Forelimb muscle (tissue), 1 donor: Measurements from ENCODE around the gene CNGA3. TPM values are rescaled to one million over a fixed set of nuclear protein-coding genes. Genes with fewer than 3 reads are reported as not detected.

Experiments used
- DNase-seq: peaks from one replicate; pipeline ENCODE4 v3.0.0-alpha.2; 2013; ENCODE audit warnings: low read depth
- polyA plus RNA-seq: library from polyadenylated mRNA; unstranded; fragments of 120-200 nt; gene quantifications from one replicate; pipeline ENCODE4 v1.2.1, GENCODE V29; 2013; ENCODE audit not compliant: insufficient read length

The CNGA3 gene
- polyA plus RNA-seq, 1 donor: 0.66 TPM

GRCh38 chr2:98327776-98328175, 18.5 kb upstream of the CNGA3 start:
- no peak for DNase-seq

DNA sequence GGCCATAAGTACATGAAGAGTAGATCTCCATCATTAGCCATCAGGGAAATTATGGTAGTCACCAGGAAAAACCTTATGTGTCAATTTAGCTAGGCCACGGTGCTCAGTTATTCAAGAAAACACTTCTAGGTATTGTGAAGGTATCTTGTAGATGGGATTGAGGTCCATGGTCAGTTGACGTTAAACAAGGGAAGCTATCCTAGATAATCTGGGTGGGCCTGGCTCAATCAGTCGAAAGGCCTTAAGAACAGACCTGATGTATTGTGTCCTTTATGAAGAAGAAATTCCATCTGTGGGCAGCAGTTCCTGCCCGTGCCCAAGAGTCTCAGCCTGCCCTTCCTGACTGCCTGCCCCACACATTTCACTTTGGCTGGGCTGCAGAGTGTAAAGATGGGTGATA, 16.7 kb upstream of the CNGA3 start:
- DNase-seq: no peak

- no peak for DNase-seq
Observed at GRCh38 chr2:98332989-98333388, 13.3 kb upstream of the CNGA3 start.

DNA sequence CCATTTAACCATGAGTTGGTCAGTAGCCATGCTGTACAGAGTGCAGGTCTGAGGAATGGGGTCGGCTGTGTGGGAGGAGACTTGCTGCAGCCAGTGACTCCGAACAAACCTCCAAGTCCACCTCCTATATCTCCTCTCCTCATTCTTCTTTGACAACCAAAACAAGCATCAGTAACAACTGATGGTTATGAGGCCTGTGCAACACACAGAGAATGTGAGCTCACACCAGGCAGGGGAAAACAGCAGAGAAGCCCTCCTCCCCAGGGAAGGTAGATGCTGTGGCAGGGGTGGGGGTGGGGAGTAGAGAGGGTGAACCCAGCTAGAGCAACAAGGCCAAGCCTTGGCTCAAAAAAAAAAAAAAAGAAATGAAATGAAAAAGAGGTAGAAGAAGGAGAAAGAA, 12.3 kb upstream of the CNGA3 start:
- DNase-seq: no peak

- no peak for DNase-seq
Observed at GRCh38 chr2:98334439-98335078, 11.7 kb upstream of the CNGA3 start.

GRCh38 chr2:98335271-98335670, 11.0 kb upstream of the CNGA3 start:
- DNase-seq: no peak

- no peak for DNase-seq
Observed at GRCh38 chr2:98341241-98341640, 5.0 kb upstream of the CNGA3 start.

DNA sequence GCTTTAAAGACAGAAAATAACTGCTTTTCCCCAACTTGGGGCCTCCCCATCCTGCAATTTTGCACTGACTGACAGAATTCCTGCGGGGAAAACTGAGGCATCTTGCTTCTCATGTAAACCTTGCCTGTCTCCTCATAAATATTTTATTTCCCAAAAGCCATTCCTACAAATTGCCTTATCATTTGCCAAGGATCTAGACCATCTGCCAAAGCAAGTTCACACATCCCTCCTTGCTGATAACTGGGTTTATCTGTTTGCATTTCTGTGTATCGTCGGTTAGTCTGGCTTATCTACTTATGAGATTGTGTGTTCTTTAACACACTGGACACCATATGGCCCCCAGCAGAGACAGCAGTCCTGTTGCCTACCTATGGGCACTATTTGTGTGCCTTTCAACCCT, 3.0 kb upstream of the CNGA3 start:
- DNase-seq: no peak

DNA sequence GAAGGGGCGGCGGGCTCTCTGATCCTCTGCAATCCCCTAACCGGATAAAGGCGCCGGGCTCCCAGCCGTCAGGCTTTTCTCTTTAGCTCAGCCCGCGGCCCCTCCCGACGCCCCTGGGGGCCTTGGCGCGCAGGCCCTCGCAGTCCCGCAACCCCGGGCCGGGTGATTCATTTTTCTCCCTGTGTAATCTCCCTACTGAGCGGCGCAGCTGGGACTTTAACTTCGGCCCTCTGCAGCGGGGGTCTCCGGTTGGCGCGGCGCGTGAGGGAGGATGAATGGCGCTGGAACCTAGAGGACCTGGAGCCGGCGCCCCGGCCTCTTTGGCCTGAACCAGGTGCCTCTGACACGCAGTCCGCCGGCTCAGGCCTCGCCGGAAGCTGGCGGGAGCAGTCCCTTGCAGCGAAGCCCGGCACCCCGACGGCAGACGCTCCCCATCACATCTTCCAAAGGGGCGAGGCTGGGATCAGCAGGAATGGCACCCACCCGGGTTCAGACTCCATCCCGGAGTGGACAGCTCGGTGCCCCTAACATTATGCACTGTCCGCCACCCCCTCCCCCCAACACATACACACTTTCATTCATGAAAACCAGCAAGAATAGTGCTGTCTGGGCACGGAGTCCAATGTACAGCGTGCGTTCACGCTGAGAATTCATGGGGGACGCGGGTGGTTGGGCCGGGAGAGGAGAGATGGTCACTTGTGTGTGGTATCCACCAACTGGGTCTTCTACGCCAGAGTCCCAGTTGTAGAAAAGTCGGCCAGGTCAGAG, 1.2 kb downstream of the CNGA3 start:
- DNase-seq: no peak

GRCh38 chr2:98348066-98348561, 1.9 kb downstream of the CNGA3 start:
- no peak for DNase-seq

DNA sequence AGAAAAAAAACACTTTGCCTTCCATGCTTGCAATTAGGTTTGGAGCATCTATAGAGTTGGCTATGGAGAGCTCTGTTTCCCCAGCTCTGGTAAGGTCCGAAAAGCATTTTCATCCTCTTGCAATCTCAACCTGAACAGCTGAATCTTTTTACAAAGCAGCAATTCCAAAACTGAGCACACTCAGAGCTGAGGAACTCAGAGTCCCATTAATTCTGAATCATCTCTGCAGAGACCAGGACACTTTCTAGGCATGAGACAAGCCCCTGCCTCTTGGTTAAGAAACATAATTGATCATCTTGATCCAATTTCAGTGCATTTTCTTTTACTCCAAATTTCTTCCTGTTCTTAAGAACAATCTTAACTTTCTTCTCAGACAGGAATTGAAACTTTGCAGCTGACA, 4.2 kb downstream of the CNGA3 start:
- no peak for DNase-seq

DNA sequence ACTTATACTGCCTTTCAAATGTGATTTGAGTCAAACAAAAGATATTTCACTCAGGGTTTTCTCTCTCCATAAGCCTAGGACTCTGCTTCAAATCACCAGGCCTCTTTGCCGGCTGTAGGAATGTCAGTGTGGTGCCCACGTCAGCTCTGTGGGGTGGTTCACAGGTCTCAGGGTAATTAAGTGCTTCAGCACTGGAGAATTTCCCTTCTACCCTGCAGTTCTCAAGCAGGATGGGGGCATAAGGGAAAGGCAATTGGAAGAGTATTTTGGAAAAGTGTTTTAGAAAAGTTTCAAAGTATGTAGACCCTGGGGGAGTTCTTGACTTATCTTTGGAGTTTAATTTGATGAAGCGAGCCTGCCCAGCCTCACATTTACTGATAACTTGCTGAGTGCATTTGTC, 9.6 kb downstream of the CNGA3 start:
- DNase-seq: no peak

DNA sequence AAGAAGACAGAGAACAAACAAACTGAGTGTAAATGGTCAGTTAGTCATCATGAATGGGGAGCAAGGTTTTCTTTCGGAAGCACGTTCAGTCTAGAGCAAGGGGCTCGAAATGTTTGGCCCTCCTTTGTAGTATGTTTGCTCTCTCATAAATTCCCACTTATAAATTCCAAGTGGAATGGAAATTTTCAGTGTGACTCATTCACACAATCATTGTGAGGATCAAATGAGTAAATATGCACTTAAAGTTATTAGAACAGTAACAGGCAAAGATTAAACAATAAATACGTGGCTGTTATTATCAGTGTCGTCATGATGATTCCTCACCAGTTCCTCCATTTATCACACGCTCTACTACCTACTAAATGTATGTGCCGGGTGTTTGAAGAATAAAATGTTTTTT, 10.5 kb downstream of the CNGA3 start:
- no peak for DNase-seq

DNA sequence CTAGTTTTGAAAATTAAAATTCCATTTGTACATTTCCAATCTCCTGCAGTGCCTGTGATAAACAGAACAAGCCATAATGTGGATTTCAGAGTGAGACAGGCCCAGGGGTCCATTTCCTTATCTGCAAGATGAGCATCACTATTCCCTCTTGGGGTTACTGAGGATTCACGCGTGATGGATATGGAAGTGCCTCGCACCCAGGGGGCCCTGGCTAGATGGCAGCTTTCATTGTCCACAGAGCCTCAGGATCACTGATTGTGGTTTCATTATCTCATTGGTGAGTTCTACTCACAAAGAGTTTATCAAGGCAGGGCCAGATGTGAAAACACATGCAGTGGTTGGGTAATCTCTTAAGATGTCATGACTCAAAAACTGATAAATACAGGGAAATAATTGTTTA, 11.6 kb downstream of the CNGA3 start:
- no peak for DNase-seq

DNA sequence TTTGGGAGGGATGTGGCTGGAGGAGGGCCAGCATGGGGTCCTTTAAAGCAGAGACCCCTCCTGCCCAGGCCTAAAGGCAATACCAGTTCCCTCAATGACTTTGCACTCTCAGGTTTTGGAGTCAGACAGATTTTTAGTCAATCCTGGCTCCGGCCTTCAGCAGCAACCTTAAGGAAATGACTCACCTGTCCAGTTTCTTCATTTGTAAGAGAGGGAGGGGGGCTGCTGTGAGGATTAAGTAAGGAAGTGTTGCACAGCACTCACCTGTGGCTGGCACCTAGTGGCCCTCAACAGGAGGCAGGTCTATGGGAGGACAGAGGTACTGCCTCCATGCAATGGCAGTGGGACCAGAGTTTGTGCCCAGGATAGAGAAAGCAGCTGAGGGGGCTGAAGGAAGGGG, 13.7 kb downstream of the CNGA3 start:
- no peak for DNase-seq

GRCh38 chr2:98367721-98368120, 21.5 kb downstream of the CNGA3 start:
- no peak for DNase-seq

- no peak for DNase-seq
Observed at GRCh38 chr2:98369710-98370239, 23.5 kb downstream of the CNGA3 start.

- no peak for DNase-seq
Observed at GRCh38 chr2:98372121-98372520, 25.9 kb downstream of the CNGA3 start.

GRCh38 chr2:98372579-98372978, 26.3 kb downstream of the CNGA3 start:
- no peak for DNase-seq

DNA sequence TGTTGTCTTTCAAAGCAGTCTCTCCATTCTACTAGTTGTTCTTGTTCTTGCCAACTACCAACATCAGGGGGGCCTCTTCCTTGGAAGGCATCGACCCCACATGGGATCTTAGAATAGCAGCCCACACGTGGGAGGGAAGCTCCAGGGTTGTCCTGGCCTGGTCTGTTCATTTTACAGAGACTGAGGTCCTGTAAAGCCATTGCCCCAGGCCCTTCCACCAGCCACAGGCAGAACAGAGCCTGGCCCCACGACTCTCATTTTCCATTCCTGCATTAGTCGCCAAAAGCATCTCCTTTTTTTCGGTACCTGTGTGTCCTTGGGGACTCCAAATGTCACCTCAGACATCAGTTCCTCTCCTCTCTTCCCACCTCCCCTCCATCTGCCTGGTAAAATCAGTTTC, 28.0 kb downstream of the CNGA3 start:
- DNase-seq: no peak

DNA sequence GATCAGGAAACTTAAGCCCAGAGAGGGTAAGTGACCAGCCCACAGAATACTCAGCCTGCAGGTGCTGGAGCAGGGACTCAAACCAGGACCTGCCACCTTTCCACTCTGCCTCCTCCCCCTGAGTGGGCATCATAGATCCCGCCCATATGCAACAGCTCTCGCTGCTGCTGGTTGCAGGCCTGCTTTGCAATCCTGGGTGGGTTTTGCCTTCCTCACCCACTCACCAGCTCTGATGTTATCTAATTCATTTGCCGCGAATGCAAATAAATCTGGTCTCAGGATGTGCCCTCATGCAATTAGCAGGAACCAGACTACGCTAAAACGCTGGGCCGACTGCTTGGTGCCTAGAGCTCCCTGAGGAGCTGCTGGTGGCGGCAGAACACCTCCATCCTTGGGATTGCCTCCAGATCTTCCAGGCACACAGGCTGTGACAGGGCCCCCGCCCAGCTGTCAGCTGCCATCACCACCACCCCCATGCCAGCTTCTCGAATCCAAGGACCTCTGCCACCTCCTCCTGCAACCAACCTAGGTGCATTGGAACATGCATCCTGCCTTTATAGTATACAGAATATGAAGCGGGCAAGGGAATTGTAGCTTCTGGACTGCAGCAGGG, 28.8 kb downstream of the CNGA3 start:
- no peak for DNase-seq

GRCh38 chr2:98376301-98376910, 30.1 kb downstream of the CNGA3 start:
- no peak for DNase-seq
